ENCODE results near the gene OR4L1. TPM values are rescaled to one million over a fixed set of nuclear protein-coding genes. Genes with fewer than 3 reads are reported as not detected.
"Not testable (repeated sequence)": the region's sequence is repeated elsewhere in the genome, so short reads cannot be mapped to it uniquely, and the experiment has no call there.

The OR4L1 gene
- total and polyA plus RNA-seq, 7 donors: not detected

- intact Hi-C loops (cut with DNase I): no loop called here
- WGBS, 3 donors: 87 to 94% (median 87%) methylated on average over 4 of the region's 4 CpGs
These were observed 23.9 kb upstream of the OR4L1 start, which contains the start of gene OR4K13 for GRCh38 chr14:20035938-20036337. OR4K13 (minus strand) TSS chr14:20036038; CDS start chr14:20034758, 1,280 bp downstream.

GRCh38 chr14:20044243-20044642 is 15.6 kb upstream of the OR4L1 start:
- intact Hi-C loops (cut with DNase I): no loop called here
- ATAC-seq: no peak
- no peak for TF ChIP-seq CTCF (IDR thresholded peaks at IDR 0.05)
- H3K27ac ChIP-seq: no peak overlapping the region
- no peaks in the 10 kb centered on the region for H3K36me3 ChIP-seq (ENCODE audit: insufficient read depth in 1 of 2, low read depth in 1 of 2)
- no peak for DNase-seq
- no peaks in the 10 kb centered on the region for H3K4me1 ChIP-seq
- no peaks in the 10 kb centered on the region for H3K9me3 ChIP-seq
- no peak overlapping the region for H3K4me3 ChIP-seq
- H3K27me3 ChIP-seq (ENCODE audit: insufficient read depth in 3 of 3, low read length in 2 of 3): no peaks in the 10 kb centered on the region
- WGBS, 3 donors: 64 to 69% (median 66%) methylated on average over 5 of the region's 5 CpGs

More at GRCh38 chr14:20035938-20036337, 23.9 kb upstream of the OR4L1 start, which contains the start of gene OR4K13:
- Histone ChIP-seq H3K27ac (no peak within 1 kb of the TSS), H3K9me3 (no peaks in the 10 kb centered on the region), H3K27me3 (ENCODE audit: insufficient read depth in 3 of 3, low read length in 2 of 3) (no peaks in the 10 kb centered on the region), H3K4me3 (no peak within 1 kb of the TSS), H3K4me1 (no peaks in the 10 kb centered on the region), H3K36me3 (ENCODE audit: insufficient read depth in 1 of 2, low read depth in 1 of 2) (no peaks in the 10 kb centered on the region)
- TF ChIP-seq CTCF (IDR thresholded peaks at IDR 0.05): no peak
- ATAC-seq: no peak
- no peak for DNase-seq

- intact Hi-C loops (cut with DNase I): no loop called here
- 50 to 67% (median 60%) methylated on average over 1 of the region's 1 CpG for WGBS, 3 donors
- no peak for ATAC-seq
- Histone ChIP-seq H3K27ac (no peak overlapping the region), H3K4me3 (no peak overlapping the region), H3K4me1 (no peaks in the 10 kb centered on the region), H3K9me3 (no peaks in the 10 kb centered on the region), H3K27me3 (ENCODE audit: insufficient read depth in 3 of 3, low read length in 2 of 3) (no peaks in the 10 kb centered on the region), H3K36me3 (ENCODE audit: insufficient read depth in 1 of 2, low read depth in 1 of 2) (no peaks in the 10 kb centered on the region)
- TF ChIP-seq CTCF (IDR thresholded peaks at IDR 0.05): no peak
- DNase-seq: no peak
These were observed 11.6 kb upstream of the OR4L1 start for GRCh38 chr14:20048202-20048601.

GRCh38 chr14:20092050-20092449 is 32.2 kb downstream of the OR4L1 start:
- 16 to 41% (median 39%) methylated on average over 4 of the region's 4 CpGs for WGBS, 3 donors
- intact Hi-C loops (cut with DNase I): no loop called here
- H3K4me1 ChIP-seq: no peaks in the 10 kb centered on the region
- DNase-seq (no peak), ATAC-seq (no peak)
- H3K9me3 ChIP-seq: no peaks in the 10 kb centered on the region
- H3K4me3 ChIP-seq: no peak overlapping the region
- H3K27ac ChIP-seq: no peak overlapping the region
- no peak for TF ChIP-seq CTCF (IDR thresholded peaks at IDR 0.05)
- H3K27me3 ChIP-seq (ENCODE audit: insufficient read depth in 3 of 3, low read length in 2 of 3): no peaks in the 10 kb centered on the region
- no peaks in the 10 kb centered on the region for H3K36me3 ChIP-seq (ENCODE audit: insufficient read depth in 1 of 2, low read depth in 1 of 2)

- no peak for DNase-seq
These were observed 33.6 kb downstream of the OR4L1 start for GRCh38 chr14:20093442-20093841.

GRCh38 chr14:20098926-20099770 is 39.3 kb downstream of the OR4L1 start:
- H3K27me3 ChIP-seq (ENCODE audit: insufficient read depth in 3 of 3, low read length in 2 of 3); H3K27ac ChIP-seq; H3K4me1 ChIP-seq; ATAC-seq; H3K9me3 ChIP-seq; H3K4me3 ChIP-seq; H3K36me3 ChIP-seq (ENCODE audit: insufficient read depth in 1 of 2, low read depth in 1 of 2); DNase-seq; intact Hi-C loops (cut with DNase I): not testable (repeated sequence)
- WGBS, 3 donors: 82 to 86% (median 85%) methylated on average over 21 to 32 of the region's 32 CpGs

More at GRCh38 chr14:20093442-20093841, 33.6 kb downstream of the OR4L1 start:
- Histone ChIP-seq H3K4me3 (no peak overlapping the region), H3K36me3 (ENCODE audit: insufficient read depth in 1 of 2, low read depth in 1 of 2) (no peaks in the 10 kb centered on the region), H3K4me1 (no peaks in the 10 kb centered on the region), H3K9me3 (no peaks in the 10 kb centered on the region), H3K27ac (no peak overlapping the region), H3K27me3 (ENCODE audit: insufficient read depth in 3 of 3, low read length in 2 of 3) (no peaks in the 10 kb centered on the region)
- ATAC-seq: no peak
- TF ChIP-seq CTCF (IDR thresholded peaks at IDR 0.05): no peak
- WGBS, 3 donors: 21 to 22% (median 22%) methylated on average over 4 of the region's 4 CpGs
- intact Hi-C loops (cut with DNase I): no loop called here

Measured in psoas muscle (tissue), 8 donors.